Upper lobe of left lung (tissue), 4 donors: ENCODE data around the gene CNTFR.

Experiments
- CTCF ChIP-seq, 6 experiments: fragments of 450-650 bp in 4 of 6; fragments of 200-600 bp in 2 of 6; sonication (generic) in 2 of 6; IDR thresholded peaks; one replicate each; pipeline ENCODE4 v1.5.1; 2016 to 2019; ENCODE audit warnings: antibody characterized with exemption in 6 of 6
- EP300 ChIP-seq, 4 donors: sonication (generic); formaldehyde crosslinking; IDR thresholded peaks; one replicate each; pipeline ENCODE4 v1.5.1; 2017; ENCODE audit warnings: antibody characterized with exemption in 4 of 4, control low read depth in 2 of 4
- POLR2A ChIP-seq, 4 donors: fragments of 450-650 bp; IDR thresholded peaks; one replicate each; pipeline ENCODE4 v1.5.1; 2016 to 2017; ENCODE audit warnings: antibody characterized with exemption in 4 of 4, mild to moderate bottlenecking in 2 of 4
- POLR2AphosphoS5 ChIP-seq, 2 donors: sonication (generic); formaldehyde crosslinking; IDR thresholded peaks; one replicate each; pipeline ENCODE4 v1.5.1; 2017; ENCODE audit warnings: antibody characterized with exemption in 2 of 2

GRCh38 chr9:34568133-34568532, 21.4 kb downstream of the CNTFR start:
- TF ChIP-seq POLR2A (IDR thresholded peaks at IDR 0.05) (no peak), CTCF (IDR thresholded peaks at IDR 0.05) (no peak), EP300 (IDR thresholded peaks at IDR 0.05) (no peak), POLR2AphosphoS5 (IDR thresholded peaks at IDR 0.05) (no peak)
